Astrocyte of the cerebellum (primary cell): ENCODE measurements around the gene RFX3.

Source experiments
- DNase-seq: peaks from one replicate; pipeline ENCODE4 v3.0.0-alpha.2; 2011; ENCODE audit warnings: low read depth
- H3K4me3 ChIP-seq: 2 replicates; pipeline ENCODE4 v1.5.1; 2011; ENCODE audit warnings: mild to moderate bottlenecking, low read depth, low read length, moderate library complexity
- CTCF ChIP-seq: IDR thresholded peaks from 2 replicates; pipeline ENCODE4 v1.5.1; 2012; ENCODE audit warnings: low read length, low read depth, moderate library complexity, mild to moderate bottlenecking; ENCODE audit errors: missing control alignments
- in situ Hi-C: cut with HindIII; loops from 2 replicates; pipeline ENCODE4 v1.10.0; 2017; ENCODE audit warnings: low sequenced_read_pairs

The RFX3 gene

GRCh38 chr9:3525836-3526164 is at the start of gene RFX3:
Gene RFX3 (minus strand): TSS chr9:3526001. CDS start chr9:3395588, 130,413 bp downstream.
- DNase-seq: peak; percentile 87
- in situ Hi-C loops: no loop called here
- no peak for TF ChIP-seq CTCF
- H3K4me3 ChIP-seq: peak within 1 kb of the TSS; percentile 91

GRCh38 chr9:3571500-3571899 is 45.7 kb upstream of the RFX3 start:
- in situ Hi-C loops: no loop called here
- no peak for DNase-seq
- no peak overlapping the region for H3K4me3 ChIP-seq
- TF ChIP-seq CTCF: no peak

- no peak for TF ChIP-seq CTCF
- H3K4me3 ChIP-seq: no peak overlapping the region
- in situ Hi-C loops: no loop called here
- DNase-seq: no peak
Measured at GRCh38 chr9:3569529-3569928, 43.7 kb upstream of the RFX3 start.

- no peak for TF ChIP-seq CTCF
- in situ Hi-C loops: no loop called here
- no peak for DNase-seq
- H3K4me3 ChIP-seq: no peak overlapping the region
Measured at GRCh38 chr9:3567988-3568387, 42.2 kb upstream of the RFX3 start.

- H3K4me3 ChIP-seq: no peak overlapping the region
- no peak for TF ChIP-seq CTCF
- in situ Hi-C loops: no loop called here
- no peak for DNase-seq
Measured at GRCh38 chr9:3553076-3553765, 27.4 kb upstream of the RFX3 start.

GRCh38 chr9:3549225-3549624 is 23.4 kb upstream of the RFX3 start:
- no peak overlapping the region for H3K4me3 ChIP-seq
- in situ Hi-C loops: no loop called here
- no peak for DNase-seq
- TF ChIP-seq CTCF: no peak

- H3K4me3 ChIP-seq: no peak overlapping the region
- in situ Hi-C loops: no loop called here
- no peak for DNase-seq
- TF ChIP-seq CTCF: no peak
Measured at GRCh38 chr9:3548648-3549047, 22.8 kb upstream of the RFX3 start.
